Activated CD4-positive, alpha-beta memory T cell treated with anti-CD3 and anti-CD28 coated beads, Interleukin-2, amount 10 ng/mL, durations not matched to agents 7 days and 5 days (primary cell): ENCODE measurements around the gene YIF1B. TPM values are rescaled to one million over a fixed set of nuclear protein-coding genes. Genes with fewer than 3 reads are reported as not detected.

Experiments used
- CTCF ChIA-PET: fragments of 350-600 bp; sonication (Branson Sonifier 250); formaldehyde crosslinking; loops from one replicate; lab custom pipeline; 2021; ENCODE audit warnings: antibody characterized with exemption, inconsistent platforms; lab: Charles Lee
- POLR2A ChIA-PET: fragments of 350-600 bp; sonication (Branson Sonifier 250); formaldehyde crosslinking; loops from one replicate; lab custom pipeline; 2021; ENCODE audit warnings: antibody characterized with exemption; lab: Charles Lee
- DNase-seq: peaks from one replicate; pipeline ENCODE4 v3.0.0-alpha.2; 2020
- H3K27ac Mint-ChIP-seq: one replicate; pipeline ENCODE4 v1.8.0; 2021; ENCODE audit warnings: mild to moderate bottlenecking, mixed read lengths
- H3K27me3 Mint-ChIP-seq: one replicate; pipeline ENCODE4 v1.8.0; 2021; ENCODE audit warnings: mixed read lengths
- H3K36me3 Mint-ChIP-seq: one replicate; pipeline ENCODE4 v1.8.0; 2021; ENCODE audit warnings: low read depth, mixed read lengths
- H3K4me1 Mint-ChIP-seq: one replicate; pipeline ENCODE4 v1.8.0; 2021; ENCODE audit warnings: mixed read lengths
- H3K4me3 Mint-ChIP-seq: one replicate; pipeline ENCODE4 v1.8.0; 2021; ENCODE audit warnings: mild to moderate bottlenecking, mixed read lengths
- H3K9me3 Mint-ChIP-seq: one replicate; pipeline ENCODE4 v1.8.0; 2021; ENCODE audit warnings: mixed read lengths
- total RNA-seq, 2 experiments: library from RNA; stranded (reverse); gene quantifications; one replicate each; pipeline ENCODE4 v1.2.3, GENCODE V29; 2021

YIF1B gene
- total RNA-seq, 2 experiments from 2014 or later: 75.4 to 76.1 TPM

- ChIA-PET POLR2A (no interaction called here), CTCF (no interaction called here)
- no peaks in the 10 kb centered on the region for H3K9me3 Mint-ChIP-seq
- H3K27ac Mint-ChIP-seq: no peak overlapping the region
- peaks cover 22% of the 10 kb centered on the region for H3K36me3 Mint-ChIP-seq
- H3K27me3 Mint-ChIP-seq: no peaks in the 10 kb centered on the region
- no peak for DNase-seq
- H3K4me1 Mint-ChIP-seq: peaks cover 16% of the 10 kb centered on the region
- H3K4me3 Mint-ChIP-seq: no peak overlapping the region
Observed at GRCh38 chr19:38308926-38309614, 6.7 kb downstream of the YIF1B start.

GRCh38 chr19:38308006-38308766, 7.6 kb downstream of the YIF1B start:
- Mint-ChIP-seq H3K9me3 (no peaks in the 10 kb centered on the region), H3K36me3 (peaks cover 22% of the 10 kb centered on the region), H3K4me3 (no peak overlapping the region), H3K4me1 (peaks cover 13% of the 10 kb centered on the region), H3K27me3 (no peaks in the 10 kb centered on the region), H3K27ac (no peak overlapping the region)
- POLR2A ChIA-PET: no interaction called here
- CTCF ChIA-PET: no interaction called here
- DNase-seq: no peak

GRCh38 chr19:38307597-38307996, 8.2 kb downstream of the YIF1B start:
- Mint-ChIP-seq H3K9me3 (no peaks in the 10 kb centered on the region), H3K27ac (no peak overlapping the region), H3K27me3 (no peaks in the 10 kb centered on the region), H3K4me3 (no peak overlapping the region), H3K4me1 (peaks cover 13% of the 10 kb centered on the region), H3K36me3 (peaks cover 22% of the 10 kb centered on the region)
- CTCF ChIA-PET: no interaction called here
- POLR2A ChIA-PET: no interaction called here
- no peak for DNase-seq

DNA sequence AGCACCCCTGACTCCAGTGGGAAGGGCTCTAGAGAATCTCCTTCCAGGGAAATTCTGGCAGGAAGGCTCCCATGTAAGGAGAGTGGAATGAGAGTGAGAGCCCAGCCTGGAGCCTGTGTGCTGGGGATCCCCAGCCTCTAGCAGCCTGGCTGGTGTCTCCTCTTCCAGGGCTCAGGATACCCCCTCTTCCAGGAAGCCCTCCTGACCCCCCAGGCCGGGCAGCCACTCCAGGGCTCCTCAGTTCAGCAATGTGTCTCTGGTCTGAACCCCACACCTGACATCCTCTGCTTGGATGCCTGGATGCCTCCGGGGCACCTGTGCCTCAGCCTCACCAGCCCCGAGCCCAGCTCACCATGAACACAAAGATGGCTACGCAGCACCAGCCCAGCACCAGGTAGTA, 8.7 kb downstream of the YIF1B start:
- ChIA-PET CTCF (no interaction called here), POLR2A (no interaction called here)
- H3K4me1 Mint-ChIP-seq: peaks cover 9% of the 10 kb centered on the region
- no peaks in the 10 kb centered on the region for H3K27me3 Mint-ChIP-seq
- no peak for DNase-seq
- no peaks in the 10 kb centered on the region for H3K9me3 Mint-ChIP-seq
- no peak overlapping the region for H3K4me3 Mint-ChIP-seq
- peaks cover 22% of the 10 kb centered on the region for H3K36me3 Mint-ChIP-seq
- H3K27ac Mint-ChIP-seq: no peak overlapping the region

DNA sequence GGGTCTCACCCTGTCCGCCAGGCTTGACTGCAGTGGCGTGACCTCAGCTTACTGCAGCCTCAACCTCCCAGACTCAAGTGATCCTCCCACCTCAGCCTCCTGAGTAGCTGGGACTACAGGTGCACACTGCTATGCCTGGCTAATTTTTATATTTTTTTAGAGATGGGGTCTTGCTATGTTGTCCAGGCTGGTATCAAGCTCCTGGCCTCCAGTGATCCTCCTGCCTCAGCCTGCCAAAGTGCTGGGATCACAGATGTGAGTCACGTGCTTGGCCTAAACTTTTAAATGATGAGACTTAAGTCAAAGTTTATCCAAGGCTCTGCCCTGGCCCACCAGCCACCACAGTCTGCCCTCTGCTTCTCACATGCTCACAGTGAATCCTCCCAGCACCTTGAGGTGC, 9.5 kb downstream of the YIF1B start:
- H3K4me3 Mint-ChIP-seq: no peak overlapping the region
- peaks cover 22% of the 10 kb centered on the region for H3K36me3 Mint-ChIP-seq
- ChIA-PET POLR2A (no interaction called here), CTCF (interaction anchor here (0.7 kb wide), 1 partner anchor 643 kb away, joined by 3 read pairs; no protein-coding TSS in a partner anchor)
- no peaks in the 10 kb centered on the region for H3K9me3 Mint-ChIP-seq
- no peak for DNase-seq
- H3K27ac Mint-ChIP-seq: no peak overlapping the region
- peaks cover 9% of the 10 kb centered on the region for H3K4me1 Mint-ChIP-seq
- H3K27me3 Mint-ChIP-seq: no peaks in the 10 kb centered on the region

DNA sequence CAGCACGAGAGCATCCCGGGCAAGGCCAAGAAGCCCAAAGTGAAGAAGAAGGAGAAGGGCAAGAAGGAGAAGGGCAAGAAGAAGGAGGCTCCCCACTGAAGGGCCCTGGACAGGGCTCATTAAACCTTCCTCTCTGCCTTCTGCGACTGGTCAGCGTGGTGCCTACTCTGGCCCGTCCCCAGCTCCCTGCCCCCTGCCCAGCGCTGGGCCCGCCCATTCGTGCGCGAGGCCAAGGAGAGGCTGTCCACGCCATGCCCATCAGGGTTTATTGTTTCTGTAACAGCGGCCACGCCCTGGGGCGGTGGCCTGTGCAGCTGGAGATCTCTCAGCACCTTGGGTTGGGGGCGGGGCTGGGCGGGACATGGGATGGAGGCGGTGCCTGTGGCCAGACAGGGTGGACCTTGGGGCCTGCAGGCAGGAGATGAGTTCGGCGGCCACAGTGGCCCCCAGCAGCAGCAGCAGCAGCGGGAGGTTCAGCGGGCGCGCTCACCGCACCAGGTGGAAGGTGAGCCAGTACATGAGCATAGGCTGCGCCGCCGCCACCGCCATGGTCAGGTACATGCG, 10.8 kb downstream of the YIF1B start:
- H3K27ac Mint-ChIP-seq: no peak overlapping the region
- H3K4me1 Mint-ChIP-seq: peaks cover 4% of the 10 kb centered on the region
- ChIA-PET POLR2A (no interaction called here), CTCF (no interaction called here)
- H3K36me3 Mint-ChIP-seq: peaks cover 15% of the 10 kb centered on the region
- no peaks in the 10 kb centered on the region for H3K9me3 Mint-ChIP-seq
- no peak overlapping the region for H3K4me3 Mint-ChIP-seq
- H3K27me3 Mint-ChIP-seq: no peaks in the 10 kb centered on the region
- no peak for DNase-seq

GRCh38 chr19:38304352-38304865, 11.3 kb downstream of the YIF1B start:
- ChIA-PET POLR2A (no interaction called here), CTCF (no interaction called here)
- Mint-ChIP-seq H3K9me3 (no peaks in the 10 kb centered on the region), H3K27me3 (no peaks in the 10 kb centered on the region), H3K27ac (no peak overlapping the region), H3K36me3 (peaks cover 15% of the 10 kb centered on the region), H3K4me3 (no peak overlapping the region), H3K4me1 (peaks cover 4% of the 10 kb centered on the region)
- DNase-seq: no peak

DNA sequence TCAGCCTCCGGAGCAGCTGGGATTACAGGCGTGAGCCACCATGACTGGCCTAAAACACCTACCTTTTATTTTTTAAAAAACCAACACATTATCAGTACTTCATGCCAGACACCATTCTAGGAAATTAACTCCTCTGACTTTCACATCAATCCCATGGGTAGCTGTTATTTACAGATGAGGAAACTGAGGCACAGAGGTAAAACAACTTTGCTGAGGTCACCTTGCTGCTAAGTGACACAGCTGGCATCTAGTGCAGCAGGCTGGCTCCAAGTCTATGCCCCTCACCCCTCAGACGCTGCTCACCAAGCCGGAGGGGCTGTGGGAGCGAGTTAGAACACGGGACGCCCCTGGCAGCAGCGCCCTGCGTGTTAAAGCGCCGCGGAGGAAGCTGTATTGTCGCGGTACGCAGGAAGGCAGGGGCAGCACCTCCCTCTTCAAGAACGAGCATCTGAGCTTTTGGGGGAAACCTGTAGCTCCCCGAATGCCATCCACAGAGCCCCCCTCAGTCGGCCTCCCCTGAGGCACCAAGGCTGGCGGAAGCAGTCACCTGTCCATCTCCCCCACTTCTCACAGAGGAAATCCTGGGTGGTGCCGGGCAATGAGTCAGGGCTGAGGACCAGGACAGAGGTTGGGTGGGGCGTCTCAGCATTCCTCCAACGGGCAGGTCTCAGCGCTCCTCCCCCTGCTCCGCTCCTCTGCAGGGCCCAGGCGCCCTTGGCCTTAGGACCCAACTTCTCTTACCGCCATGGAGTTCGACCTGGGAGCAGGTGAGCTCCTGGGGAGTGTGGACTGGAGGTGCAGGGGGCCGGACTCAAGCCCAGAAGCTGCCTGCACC, 12.0 kb downstream of the YIF1B start, which contains the start of gene C19orf33:
TSS of gene C19orf33 (plus strand) at position 735 of the 835 bp plus-strand sequence. CDS start at position 746, 11 bp downstream.
- peaks cover 15% of the 10 kb centered on the region for H3K36me3 Mint-ChIP-seq
- H3K27me3 Mint-ChIP-seq: no peaks in the 10 kb centered on the region
- H3K4me3 Mint-ChIP-seq: no peak within 1 kb of the TSS
- H3K9me3 Mint-ChIP-seq: no peaks in the 10 kb centered on the region
- CTCF ChIA-PET: no interaction called here
- no peak for DNase-seq
- POLR2A ChIA-PET: interaction anchor here (0.7 kb wide), 1 partner anchor 71 kb away, joined by 3 read pairs; the partner anchor contains the start of gene PSMD8
- peaks cover 4% of the 10 kb centered on the region for H3K4me1 Mint-ChIP-seq
- H3K27ac Mint-ChIP-seq: no peak within 1 kb of the TSS

- H3K4me1 Mint-ChIP-seq: peaks cover 3% of the 10 kb centered on the region
- CTCF ChIA-PET: interaction anchor here (0.7 kb wide), 1 partner anchor 907 kb away, joined by 4 read pairs; no protein-coding TSS in a partner anchor
- POLR2A ChIA-PET: no interaction called here
Observed at GRCh38 chr19:38298821-38299680, 16.7 kb downstream of the YIF1B start.

GRCh38 chr19:38294090-38294489, 21.7 kb downstream of the YIF1B start:
- Mint-ChIP-seq H3K27me3 (no peaks in the 10 kb centered on the region), H3K4me3 (no peak overlapping the region), H3K27ac (no peak overlapping the region), H3K36me3 (no peaks in the 10 kb centered on the region), H3K9me3 (no peaks in the 10 kb centered on the region), H3K4me1 (no peaks in the 10 kb centered on the region)
- no peak for DNase-seq
- ChIA-PET CTCF (no interaction called here), POLR2A (no interaction called here)

More at GRCh38 chr19:38298821-38299680, 16.7 kb downstream of the YIF1B start:
- Mint-ChIP-seq H3K27me3 (no peaks in the 10 kb centered on the region), H3K4me3 (no peak overlapping the region), H3K27ac (no peak overlapping the region), H3K36me3 (no peaks in the 10 kb centered on the region), H3K9me3 (no peaks in the 10 kb centered on the region)
- no peak for DNase-seq

DNA sequence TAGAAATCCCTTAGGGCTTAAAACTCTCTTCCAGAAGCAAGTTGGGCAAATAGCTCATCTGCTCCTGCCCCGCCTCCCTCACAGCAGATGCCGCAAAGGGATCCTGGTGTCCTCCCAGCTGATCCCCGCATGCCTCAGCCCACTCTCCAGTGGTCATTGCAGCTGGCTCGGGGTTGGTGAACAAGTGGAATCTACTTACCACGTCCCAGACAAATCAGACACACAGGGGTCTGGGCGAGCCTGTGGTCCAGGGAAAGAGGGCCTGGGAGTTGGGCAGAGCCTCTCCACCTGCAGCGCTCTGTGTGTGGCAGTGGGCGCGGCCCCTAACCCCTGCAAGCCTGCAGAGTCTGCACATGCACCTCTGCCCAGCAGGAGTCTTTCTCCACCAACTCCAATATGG, 22.5 kb downstream of the YIF1B start:
- Mint-ChIP-seq H3K27me3 (no peaks in the 10 kb centered on the region), H3K36me3 (no peaks in the 10 kb centered on the region), H3K9me3 (no peaks in the 10 kb centered on the region), H3K27ac (no peak overlapping the region), H3K4me1 (no peaks in the 10 kb centered on the region), H3K4me3 (no peak overlapping the region)
- CTCF ChIA-PET: no interaction called here
- POLR2A ChIA-PET: no interaction called here
- DNase-seq: no peak

DNA sequence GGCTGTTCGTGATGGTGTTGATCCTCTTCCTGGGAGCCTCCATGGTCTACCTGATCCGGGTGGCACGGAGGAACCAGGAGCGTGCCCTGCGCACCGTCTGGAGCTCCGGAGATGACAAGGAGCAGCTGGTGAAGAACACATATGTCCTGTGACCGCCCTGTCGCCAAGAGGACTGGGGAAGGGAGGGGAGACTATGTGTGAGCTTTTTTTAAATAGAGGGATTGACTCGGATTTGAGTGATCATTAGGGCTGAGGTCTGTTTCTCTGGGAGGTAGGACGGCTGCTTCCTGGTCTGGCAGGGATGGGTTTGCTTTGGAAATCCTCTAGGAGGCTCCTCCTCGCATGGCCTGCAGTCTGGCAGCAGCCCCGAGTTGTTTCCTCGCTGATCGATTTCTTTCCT, 23.9 kb downstream of the YIF1B start:
- ChIA-PET CTCF (no interaction called here), POLR2A (no interaction called here)
- no peaks in the 10 kb centered on the region for H3K27me3 Mint-ChIP-seq
- H3K4me3 Mint-ChIP-seq: no peak overlapping the region
- no peak for DNase-seq
- no peaks in the 10 kb centered on the region for H3K36me3 Mint-ChIP-seq
- no peaks in the 10 kb centered on the region for H3K9me3 Mint-ChIP-seq
- no peak overlapping the region for H3K27ac Mint-ChIP-seq
- no peaks in the 10 kb centered on the region for H3K4me1 Mint-ChIP-seq
